ENCODE data around the gene ITSN2.
"Not testable (repeated sequence)": the region's sequence is repeated elsewhere in the genome, so short reads cannot be mapped to it uniquely, and the experiment has no call there.

ITSN2 gene

DNA sequence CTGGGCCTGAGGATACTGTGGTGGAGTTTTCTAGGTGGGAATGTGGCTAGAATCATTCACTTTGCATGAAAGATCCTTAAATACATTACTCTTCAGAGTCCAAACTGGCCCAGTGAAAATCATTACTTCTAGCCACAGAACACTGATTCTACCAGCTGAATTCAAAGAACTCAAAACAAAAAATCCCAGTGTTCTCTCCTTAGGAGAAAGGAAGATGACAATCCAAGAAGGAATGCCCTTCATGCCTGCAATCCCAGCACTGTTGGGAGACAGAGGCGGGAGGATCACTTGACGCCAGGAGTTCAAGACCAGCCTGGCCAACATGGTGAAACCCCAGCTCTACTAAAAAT lies 150.3 kb downstream of the ITSN2 start:
- no peak for DNase-seq

DNA sequence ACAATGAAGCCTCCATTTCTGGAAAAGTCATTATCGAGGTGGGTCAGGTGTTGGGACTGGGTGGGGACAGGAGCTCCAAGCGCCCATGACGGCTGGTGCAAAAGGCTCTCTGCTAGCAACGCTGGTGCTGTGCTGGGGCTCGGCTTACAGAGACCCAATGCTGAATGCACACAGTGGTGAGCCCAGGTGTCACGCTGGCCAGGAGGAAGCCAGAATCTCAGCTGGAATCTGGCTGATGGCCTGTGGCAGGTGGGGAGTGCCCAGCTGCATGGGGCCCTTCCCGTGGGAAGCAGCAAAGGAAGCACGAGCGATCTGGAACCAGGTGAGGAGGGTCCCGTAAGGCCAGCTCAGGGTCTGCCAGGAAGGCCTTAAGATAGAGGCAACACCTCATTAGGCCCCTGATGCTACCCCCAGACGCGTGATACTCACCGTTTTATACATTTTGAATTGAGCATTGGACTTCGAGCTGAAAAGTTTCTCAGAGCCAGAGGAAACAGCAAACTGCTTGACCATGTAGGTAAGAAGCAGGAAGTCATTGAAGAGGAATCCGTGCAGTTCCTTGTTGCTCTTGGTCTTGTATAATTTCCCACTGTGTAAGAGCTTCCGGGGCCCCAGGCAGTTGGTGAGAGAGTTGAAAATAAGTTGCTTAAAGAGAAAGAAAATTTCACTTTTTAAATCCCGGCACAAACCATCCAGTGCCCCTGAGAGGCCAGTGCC lies 150.8 kb downstream of the ITSN2 start:
- no peak for DNase-seq

DNA sequence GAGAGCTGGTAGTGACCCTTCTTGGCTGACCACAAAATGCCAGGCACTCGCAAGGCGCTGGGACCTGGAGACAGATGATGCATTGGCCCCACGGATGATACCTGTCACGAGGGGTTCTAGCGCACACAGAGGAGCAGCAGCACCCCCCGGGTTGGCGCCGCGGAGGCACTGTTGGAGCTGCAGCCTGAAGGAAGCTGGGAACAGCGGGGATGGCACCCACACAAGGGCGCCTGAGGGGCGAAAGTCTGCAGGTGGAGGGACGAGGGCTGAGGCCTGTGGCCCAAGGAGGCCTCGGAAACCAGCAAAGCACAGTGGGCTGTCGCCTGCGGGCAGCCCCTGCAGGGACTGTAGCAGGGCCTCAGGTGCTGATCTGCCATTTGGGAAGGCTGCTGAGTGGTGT lies 151.8 kb downstream of the ITSN2 start:
- no peak for DNase-seq

DNA sequence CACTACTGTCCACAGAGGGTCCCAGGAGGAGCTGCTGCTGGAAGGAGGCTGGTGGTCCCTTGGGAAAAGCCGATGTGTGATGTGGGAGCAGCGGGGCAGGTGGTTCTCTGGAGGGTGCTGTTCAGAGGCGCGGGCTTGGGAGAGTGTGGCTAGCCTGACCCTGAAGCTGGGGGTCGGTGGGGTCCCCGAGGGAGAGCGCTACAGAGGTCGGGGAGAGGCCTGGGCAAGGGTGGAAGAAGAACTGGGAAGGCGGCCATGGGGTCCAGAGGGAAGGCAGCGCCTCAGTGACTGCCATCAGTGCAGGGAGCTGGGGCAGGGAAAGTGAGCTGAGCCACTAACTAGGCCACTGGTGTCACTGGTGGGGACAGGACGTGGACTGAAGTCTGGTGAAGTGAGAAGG lies 153.0 kb downstream of the ITSN2 start:
- DNase-seq = no peak

DNA sequence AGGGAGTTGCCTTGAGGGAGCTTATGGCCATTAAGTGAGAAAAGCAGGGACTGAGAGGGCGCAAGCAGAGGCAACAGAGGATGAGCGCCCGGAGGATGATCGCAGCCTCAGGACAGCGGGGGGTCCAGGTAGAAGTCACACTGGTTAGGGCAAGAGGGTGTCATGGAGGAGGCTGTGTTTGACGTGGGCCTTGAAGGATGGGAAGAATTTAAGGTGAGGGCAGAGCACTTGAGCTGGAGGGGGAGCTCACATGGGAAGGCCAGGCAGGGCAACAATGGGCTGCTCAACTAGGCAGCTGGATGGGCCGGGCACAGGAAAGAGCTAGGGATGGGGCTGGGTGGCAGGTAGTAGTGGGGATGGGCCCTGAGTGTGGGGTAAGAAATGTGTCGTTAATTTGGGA lies 153.6 kb downstream of the ITSN2 start:
- DNase-seq = no peak

DNA sequence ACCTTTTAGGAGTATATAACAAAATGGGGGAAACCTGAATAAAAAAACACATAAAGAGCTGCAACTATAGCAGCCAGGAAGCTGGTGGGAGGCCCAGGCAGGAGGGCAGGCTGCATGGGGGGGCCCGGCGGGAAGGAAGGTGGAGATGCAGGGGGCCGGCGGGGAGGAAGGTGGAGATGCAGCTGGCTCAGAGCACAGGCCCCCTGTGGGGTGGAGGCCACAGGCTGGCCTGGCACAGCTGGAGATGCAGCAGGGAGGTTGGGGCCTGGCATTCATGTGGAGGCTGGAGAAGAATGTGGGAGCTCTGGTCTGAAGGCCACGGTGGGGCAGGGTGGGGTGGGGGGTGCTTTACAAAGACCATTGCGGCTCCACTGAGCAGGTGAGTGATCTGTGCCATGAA lies 154.1 kb downstream of the ITSN2 start:
- DNase-seq = no peak

DNA sequence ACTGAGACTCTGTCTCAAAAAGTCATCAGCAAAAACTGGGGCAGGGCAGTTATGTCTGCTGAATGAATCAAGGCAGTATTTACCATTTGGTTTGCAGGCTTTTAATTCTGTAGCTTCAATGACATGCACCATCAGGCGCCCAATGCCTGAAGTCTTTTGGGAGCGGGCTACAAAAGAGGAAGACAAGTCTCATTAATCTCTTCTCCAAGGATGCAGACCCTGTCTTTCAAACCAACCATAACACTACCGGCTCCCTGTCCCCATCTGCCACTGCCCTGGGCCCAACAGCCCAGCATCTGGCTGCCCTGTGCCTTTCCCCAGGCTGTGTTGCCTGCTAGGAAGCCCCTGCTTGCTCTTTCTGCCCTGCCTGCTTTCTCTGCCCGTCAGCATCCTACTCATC lies 155.2 kb downstream of the ITSN2 start:
- no peak for DNase-seq

DNA sequence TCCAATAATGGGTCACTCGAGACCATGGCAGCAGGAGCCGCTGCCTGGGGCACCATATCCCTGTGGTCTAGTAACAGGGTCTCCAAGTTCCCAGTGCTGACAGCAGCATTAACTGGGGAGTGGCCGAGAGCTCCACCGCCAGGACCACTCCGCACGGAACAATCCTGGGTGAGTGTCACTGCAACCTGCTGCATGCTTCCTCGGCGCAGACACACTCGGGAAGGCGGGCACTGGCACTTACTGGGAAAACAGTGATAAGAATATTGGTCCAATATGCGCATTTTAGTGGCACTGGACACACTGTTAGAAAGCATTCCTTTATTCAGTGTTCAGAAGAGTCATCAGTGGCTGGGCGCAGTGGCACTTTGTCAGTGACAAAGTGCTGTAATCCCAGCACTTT lies 155.8 kb downstream of the ITSN2 start:
- DNase-seq = no peak

DNA sequence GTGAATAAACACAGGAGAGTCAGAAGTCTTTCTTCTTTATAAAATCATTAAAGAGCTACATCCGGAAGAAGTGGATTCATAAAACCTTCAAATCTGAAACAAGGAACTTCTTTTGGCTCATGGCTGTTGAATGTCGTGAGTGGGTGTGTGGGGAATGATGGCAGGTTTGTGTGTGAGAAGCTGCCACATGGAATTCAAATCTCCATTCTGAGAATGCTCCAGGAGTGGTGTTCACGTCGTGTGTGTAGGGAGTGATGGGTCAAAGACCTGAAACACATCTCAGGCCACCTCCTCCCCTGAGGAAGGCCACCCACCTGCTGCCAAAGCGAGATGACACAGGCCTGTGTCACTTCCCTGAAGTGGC lies 156.6 kb downstream of the ITSN2 start:
- DNase-seq = no peak

DNA sequence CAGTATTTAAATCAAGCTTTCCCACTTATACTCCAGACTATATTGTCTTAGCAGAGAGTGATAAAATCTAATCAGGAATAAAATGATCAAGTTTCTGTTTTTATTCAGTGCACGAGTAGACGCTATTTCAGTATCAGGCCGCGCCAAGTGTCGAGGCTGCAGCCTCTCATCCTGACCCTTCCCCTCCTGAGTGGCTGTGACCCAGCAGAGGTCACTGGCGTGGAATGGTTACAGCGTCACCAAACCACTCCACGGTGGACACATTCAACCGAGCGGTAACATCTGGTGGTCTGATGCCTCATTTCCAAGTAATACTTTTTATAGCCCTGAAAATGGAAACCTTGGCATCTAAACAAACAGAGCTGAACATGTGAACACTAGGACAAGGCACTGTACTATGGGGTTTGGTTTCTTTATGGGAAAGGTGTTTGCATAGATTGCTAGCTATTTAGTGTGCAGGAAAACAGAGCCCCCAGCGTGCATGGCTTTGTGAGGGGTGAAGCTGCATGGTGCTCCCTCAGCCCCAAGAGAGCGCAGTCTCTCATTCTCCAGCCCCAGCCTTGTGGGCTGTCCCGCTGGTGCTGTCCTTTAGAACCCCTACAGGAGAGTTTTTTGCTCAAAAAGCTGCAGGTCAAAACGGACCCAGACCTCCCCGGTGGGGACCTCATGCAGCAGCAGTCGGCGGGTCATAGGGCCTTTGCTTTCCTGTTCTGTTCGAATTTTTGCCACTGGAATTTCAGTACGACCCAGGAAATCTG lies 157.1 kb downstream of the ITSN2 start:
- no peak for DNase-seq

DNA sequence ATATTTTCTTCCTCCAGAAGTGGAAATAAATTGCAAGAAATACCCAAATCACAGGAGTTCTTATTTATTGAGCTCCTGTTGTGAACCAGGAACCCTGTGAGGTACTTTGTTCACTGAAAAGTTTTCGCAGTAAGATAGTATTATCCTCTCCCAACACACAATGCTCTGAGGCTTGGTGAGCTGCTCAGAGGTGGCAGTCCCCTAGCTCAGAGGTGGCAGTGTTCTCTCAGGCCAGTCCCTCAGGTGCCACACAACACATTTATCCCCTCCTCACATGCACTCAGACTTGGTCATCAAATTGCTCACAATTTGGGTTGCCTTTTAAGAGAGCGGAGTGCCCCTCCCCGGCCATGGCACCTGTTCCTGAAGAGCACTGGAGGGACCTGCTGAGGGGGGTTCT lies 159.5 kb downstream of the ITSN2 start:
- DNase-seq = no peak

DNA sequence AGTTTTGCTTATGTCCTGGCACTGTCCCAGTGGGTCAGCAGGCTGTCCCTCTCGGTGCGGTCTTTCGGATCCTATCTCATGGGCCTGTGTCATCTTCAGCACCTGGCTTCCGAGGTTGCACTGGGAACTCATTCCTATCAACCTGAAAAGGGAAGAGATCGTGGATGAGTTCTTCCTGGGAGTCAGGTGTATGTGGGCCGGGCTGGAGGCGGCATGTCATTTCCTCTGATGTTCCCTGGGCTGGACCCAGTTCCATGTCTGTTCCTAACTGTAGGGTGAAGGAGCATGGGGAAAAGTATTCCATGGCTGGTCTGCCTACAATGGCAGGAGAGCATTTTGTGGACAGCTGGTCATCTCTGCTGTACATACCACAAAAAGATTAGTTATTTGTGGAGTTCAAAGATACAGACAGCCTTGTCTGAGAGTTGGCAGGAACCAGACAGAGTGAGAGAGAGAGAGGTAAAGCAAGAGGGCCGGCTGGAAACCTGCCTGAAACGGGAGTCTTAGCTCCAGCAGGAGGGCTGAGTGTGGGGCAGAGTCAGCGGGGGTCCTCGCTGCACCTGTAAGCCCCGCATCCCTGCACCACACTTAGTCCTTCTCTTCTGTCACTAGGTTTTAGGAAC lies 160.3 kb downstream of the ITSN2 start:
- no peak for DNase-seq

DNA sequence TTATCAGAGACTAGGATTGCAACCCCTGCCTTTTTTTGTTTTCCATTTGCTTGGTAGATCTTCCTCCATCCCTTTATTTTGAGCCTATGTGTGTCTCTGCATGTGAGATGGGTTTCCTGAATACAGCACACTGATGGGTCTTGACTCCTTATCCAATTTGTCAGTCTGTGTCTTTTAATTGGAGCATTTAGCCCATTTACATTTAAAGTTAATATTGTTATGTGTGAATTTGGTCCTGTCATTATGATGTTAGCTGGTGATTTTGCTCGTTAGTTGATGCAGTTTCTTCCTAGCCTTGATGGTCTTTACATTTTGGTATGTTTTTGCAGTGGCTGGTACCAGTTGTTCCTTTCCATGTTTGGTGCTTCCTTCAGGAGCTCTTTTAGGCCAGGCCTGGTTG lies 163.1 kb downstream of the ITSN2 start:
- not testable (repeated sequence) for DNase-seq

DNA sequence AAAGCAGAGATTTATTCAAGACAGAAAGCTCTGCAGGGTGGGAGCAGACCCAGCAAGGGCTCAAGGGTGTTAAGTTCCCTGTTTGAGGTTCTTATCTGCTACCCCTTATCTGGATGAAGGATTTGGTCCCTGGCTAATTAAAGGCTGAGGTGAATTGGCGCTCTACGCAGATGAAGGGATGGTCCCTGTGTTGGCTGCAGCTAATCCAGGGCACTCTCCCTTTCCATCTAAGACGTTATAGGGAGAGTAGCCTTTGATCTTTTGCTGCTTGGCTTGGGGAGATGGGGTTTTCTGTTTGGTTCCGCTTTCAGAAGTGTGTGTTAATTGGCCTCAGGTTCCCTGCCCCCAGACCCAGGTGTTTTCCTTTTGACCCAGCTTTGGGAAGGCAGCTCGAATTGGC lies 168.5 kb downstream of the ITSN2 start:
- no peak for DNase-seq

DNA sequence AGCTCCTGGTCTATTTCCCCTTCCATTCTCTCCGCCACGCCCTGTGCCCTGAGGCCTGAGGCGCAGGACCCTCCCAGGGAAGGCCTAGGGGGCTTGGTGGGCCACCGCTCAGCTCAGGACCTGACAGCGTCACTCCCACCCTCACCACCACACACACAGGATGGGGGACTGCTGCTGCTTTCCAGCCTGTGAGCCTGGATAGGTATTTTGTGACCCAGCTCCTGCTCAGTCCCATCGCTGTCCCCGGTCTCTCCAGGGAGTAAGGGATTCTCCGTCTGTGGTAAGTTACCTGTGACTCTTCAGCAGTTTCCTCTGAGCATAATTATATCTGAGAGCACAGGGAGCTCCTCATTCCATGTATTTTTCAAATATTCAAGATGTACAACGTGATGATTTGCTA lies 169.2 kb downstream of the ITSN2 start:
- no peak for DNase-seq

DNA sequence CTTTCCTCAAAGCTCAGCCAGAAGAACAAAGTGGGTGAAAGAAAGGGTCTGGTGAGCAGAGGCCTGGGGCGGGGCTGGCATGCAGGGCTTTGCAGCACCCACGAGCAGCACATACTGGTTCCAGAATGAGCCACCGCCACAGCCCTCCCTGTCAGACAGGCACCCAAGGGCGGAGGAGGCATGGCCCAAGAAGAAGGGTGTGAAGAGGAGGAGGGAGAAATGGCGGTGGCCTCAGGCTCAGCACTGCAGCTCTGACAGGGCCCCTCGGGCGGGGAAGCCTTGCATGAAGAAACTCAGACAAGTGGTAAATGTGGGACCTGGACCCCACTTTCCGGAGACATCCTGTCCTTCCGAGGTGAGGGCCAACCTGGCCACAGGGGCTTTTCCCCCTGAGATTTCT lies 169.8 kb downstream of the ITSN2 start:
- DNase-seq = no peak

DNA sequence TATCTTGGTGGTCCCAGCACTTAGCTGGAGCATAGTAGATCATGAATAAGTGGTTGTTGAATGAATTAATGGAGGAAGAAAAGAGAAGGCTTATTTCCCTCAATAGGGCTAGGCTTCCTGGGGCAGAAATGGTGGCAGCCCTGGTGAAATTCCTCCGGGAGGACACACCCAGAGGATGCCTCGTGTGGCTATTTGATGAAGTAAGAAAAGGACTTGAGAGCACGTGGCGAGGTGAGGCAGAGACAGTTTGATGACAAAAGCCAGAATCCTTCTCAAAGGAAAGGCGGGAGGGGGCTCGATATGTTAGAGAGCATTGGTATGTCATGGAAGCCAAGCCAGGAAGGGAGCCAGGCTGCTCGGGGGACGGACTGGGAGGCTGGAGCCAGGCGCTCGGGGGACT lies 170.8 kb downstream of the ITSN2 start:
- DNase-seq = no peak

DNA sequence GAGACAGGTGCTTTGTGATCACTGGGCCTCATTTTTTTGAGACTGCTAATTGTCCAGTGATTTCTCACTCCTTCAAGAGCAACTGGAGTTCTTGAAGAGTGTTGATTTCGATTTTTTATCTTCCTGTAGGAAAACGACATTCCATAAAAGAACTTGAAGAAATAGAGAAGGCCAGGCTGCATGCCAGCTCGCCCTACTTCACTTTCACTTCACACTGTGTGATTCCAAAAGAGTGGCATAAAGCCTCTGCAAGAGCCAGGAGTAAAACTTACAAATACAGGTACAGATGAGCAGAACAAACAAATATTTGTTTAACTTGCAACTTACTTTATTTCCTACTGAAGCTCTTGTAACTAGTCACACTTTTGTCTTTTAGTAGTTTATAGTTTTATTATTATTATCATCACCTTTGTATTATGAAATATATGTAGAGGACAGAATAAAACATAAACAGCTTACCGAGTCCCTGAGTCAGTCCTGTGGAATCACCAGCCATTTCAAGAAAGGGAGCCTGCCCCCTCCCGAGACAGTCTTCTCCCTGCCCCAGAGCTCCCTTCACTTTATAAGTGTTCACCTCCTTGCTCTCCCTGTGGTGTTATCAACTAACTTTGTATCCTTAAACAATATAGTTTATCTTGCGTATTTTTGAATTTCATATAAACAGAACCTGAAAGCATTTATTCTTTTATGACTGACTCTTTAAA lies 176.8 kb downstream of the ITSN2 start:
- no peak for DNase-seq

DNA sequence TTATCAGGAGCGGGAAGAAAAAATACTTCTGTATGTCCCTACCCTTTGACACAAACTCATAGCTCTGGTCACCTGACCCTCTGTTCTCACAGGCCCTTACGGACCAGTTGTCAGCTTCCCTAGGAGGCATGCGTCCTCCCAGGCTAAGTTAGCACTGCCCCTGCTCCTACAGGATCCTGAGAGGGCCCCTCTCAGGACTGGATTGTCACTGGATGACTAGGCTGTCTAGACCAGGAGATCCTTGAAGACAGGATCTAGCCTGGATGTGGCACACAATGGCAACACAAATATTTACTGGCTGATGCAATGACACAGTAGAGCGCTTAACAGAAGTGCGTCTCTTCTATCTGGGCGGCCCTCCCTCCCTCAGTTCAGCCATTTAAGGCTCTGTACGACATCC lies 177.8 kb downstream of the ITSN2 start:
- no peak for DNase-seq

DNA sequence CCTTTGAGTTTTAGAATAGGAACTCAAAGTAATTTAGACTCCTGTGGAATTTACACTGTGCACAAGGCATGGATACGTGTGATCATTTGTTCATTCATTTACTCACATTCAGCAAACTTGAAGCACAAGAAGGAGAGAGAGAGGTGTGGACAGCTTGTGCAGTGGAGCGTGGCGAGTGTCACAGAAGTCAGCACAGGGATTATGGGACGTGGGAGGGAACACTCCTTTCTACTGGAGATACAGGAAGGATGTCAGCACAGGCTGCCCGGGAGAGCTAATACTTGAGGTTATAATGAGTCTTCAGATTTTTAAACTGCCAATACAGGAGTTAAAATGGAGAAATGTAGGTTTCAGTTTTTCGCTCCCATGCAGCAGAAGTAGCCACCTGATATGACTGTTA lies 178.5 kb downstream of the ITSN2 start:
- no peak for DNase-seq

DNA sequence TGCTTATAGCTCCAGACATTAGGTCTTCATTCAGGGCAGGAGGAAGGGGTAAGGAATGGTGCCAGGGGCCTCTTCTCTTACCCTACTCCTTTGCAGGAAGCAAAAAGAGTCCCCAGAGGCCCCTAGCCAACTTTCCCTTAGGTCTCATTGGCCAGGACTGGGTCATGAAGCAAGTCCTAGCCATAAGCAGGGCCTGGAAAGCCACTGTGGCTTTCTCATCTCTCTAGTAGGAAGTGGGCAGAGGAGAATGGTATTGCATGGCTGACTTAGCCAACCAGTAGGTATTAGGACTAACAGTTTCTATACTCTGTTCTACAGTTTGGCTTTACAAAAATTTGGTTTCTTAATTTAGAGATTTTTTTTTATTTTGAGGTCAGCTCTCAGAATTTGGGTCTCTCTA lies 180.7 kb downstream of the ITSN2 start:
- DNase-seq = no peak

DNA sequence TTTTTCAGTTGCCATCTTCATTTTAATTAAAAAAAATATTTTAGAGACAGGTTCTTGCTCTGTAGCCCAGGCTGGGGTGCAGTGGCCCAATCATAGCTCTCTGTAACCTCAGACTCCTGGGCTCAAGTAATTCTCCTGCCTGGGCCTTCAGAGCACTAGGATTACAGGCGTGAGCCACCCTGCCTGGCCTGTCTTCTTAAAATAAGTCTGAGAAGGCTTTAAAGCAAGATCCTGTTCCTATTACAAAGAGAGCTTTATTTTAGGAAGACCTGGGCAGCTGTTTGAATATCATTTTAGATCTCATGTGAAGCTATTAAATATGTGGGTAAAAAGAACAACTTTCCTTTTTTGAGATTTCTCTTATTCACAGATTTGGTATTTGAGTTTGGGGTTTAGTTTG lies 184.0 kb downstream of the ITSN2 start:
- DNase-seq = no peak

DNA sequence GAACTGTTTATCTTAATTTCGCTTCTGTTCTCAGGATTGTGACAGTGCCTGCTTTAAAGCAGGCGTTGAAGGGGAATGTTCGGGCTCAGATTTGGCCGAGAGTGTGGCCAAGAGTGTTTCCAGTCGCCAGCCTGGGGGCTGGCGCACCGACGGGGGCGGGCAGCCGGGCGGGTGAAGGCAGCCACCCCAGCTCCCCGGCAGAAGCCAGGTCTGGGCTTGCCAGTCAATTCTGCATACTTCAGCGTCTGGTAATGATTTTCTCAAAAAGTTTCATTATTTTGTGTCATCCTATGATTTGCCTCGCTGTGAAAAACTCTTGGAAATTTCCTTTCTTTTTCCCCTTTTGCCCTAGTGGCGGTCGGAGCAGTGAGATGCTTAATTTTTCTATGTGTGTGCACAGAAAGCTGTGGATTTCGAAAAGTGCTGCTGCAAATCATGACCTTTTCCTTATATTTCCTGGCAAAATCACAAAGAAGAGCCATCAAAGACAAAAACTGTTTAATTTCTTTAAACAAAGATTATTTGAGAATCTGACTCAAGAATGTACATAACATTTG lies 184.6 kb downstream of the ITSN2 start:
- DNase-seq = no peak

DNA sequence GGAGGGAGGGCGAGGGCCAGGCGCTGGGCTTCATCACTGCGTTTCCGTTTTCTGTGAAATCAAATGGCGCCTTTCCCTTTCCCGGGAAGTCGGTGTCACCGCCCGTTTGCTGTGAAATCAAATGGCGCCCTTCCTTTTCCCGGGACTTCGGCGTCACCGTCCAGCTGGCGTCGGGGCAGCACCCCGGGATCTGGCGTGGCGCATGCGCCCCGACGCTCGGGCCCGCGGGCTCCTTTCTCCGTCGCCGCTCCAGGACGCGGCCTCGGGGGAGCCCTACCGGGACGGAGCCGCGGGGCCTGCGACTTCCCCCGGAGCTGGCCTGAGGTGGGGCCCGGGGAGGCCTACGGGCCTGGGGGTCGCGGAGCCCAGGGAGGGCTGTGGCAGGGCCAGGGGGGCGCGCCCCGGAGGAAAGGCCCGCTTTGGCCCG lies 185.5 kb downstream of the ITSN2 start, which contains the start of gene FAM228A:
Gene FAM228A (plus strand): TSS at position 203 of the 427 bp plus-strand sequence. CDS start 428 bp downstream, outside the sequence.
- no peak for DNase-seq

Measured in NCI-H446 treated with DMSO at 0.1 percent for 48 hours (cell line).